Epidermal melanocyte (primary cell): ENCODE results near the gene RAB7B.
"Not testable (repeated sequence)": the region's sequence is repeated elsewhere in the genome, so short reads cannot be mapped to it uniquely, and the experiment has no call there.

Experiments
- DNase-seq: peaks from one replicate; pipeline ENCODE4 v3.0.0; 2011; ENCODE audit warnings: low spot score; ENCODE audit not compliant: insufficient read length

Gene RAB7B, protein sequence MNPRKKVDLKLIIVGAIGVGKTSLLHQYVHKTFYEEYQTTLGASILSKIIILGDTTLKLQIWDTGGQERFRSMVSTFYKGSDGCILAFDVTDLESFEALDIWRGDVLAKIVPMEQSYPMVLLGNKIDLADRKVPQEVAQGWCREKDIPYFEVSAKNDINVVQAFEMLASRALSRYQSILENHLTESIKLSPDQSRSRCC

DNA sequence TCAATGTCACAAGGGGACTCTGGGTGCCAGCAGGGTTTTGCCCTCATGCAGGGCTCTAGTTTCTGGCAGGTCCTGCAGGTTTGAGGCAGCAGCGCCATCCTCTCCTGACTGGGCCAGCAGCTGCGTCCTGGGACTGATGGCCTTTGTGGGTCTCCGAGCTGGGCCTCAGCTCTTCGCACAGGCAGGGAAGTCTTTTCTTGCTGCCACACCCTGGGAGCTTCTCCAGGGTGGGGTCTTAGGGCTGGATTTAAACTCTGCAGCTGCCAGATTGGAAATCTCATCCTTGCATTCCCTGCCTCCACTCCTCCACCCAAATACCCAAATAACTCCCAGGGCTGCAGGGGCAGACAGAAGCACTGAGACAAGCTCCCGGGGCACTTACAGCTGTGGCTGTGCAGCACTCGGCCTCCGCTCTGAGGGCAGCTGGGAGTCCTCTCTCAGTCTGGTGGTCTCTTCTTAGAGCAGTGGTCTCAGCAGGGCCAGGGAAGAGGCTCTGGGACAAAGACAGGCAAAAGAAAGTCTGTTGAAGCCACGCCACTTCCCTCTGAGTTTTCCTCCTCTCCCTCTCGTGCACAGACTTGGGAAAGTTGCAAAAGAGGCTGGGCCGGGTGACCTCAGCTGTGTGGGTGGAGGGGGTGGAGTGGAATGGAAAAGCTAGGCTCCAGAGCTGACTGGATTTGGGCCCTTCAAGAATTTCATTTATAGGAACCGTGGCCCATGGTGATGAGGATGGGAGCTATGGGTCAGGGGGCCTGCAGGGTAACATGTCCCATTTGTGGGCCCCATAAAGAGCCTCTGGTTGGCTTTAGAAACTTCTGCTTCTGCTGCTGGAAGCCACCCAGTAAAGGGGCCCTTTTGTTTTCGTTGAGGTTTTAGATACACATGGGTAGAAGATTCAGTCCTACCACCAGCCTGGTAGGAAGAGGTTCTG lies at the start of gene RAB7B:
RAB7B (minus strand) TSS at position 525 of the 931 bp plus-strand sequence. CDS start 9,260 bp downstream, outside the sequence.
- no peak for DNase-seq

DNA sequence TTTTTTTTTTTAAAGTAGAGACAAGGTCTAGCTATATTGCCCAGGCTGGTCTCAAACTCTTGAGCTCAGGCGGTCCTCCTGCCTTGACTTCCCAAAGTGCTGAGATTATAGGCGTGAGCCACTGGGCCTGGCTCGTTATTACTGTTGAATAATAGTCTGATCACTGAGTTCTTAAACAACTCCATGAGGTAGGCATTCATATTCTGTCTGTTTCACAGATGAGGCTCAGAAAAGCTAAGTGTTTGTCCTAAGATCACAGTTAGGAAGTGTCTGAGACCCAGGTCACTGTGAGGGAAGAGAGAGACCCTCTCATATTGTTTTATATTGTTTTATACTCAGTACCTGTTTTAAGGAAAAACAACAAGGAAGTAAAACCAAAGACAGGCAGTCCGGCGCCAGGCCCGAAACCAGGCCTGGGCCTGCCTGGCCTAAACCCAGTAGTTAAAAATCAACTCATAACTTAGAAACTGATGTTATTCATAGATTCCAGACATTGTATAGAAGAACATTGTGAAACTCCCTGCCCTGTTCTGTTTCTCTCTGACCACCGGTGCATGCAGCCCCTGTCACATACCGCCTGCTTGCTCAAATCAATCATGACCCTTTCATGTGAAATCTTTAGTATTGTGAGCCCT lies 49.2 kb upstream of the RAB7B start:
- not testable (repeated sequence) for DNase-seq

DNA sequence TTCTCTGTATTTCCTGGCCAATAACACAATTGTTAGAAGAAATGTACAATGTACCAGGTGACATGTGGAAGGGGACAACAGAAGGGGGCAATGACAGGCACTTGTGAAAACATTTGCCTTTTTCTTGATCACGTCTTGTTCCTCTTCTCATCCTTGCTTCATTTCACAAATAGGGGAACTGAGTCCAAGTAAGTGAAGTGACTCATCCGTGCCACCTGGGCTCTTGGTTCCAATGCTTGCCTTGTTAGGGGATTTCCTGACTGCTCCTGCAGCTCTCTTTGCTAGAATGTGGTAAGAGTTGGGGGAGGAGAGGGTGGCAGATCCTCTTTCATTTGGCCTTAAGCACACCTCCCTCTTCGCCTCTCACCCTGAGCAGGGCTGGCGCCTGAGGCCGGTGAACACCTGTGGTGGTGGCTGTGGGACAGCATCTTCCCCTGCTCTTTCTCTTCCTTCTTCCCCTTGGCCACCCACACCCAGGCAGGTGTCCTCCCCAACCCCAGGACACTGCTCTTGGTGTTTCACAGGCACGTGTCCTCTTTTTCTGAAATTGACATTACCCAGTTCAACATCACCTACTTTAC lies 47.5 kb upstream of the RAB7B start:
- no peak for DNase-seq

DNA sequence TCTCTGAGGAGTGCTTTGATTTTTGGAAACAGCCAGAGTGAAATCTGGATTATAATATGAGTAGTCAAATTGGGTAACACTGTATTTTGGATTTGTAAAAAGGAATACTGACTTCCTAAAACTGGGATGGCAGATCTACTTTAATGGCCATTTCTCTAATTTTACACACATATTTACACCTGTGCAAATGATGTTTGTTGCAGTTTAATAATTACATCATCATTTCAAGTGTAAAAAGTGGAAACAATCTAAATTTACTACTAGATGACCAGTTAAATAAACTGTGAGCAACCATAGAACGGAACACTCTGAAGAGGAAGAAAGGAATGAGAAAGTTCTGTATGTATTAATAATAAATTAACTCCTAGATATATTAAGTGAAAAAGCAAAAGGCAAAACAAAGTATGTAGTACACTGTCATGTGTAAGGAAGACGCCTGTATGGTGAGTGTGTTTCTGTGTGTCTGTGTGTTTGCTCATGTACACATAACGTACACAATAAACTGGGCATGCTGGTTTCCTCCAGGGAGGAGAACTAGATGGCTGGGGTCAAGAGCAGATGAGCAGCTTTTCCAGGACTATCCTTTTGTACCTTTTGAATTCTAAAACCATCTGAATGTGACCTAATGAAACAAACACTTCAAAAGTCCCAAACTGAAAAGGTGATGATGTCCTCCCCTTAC lies 46.9 kb upstream of the RAB7B start:
- DNase-seq = no peak

DNA sequence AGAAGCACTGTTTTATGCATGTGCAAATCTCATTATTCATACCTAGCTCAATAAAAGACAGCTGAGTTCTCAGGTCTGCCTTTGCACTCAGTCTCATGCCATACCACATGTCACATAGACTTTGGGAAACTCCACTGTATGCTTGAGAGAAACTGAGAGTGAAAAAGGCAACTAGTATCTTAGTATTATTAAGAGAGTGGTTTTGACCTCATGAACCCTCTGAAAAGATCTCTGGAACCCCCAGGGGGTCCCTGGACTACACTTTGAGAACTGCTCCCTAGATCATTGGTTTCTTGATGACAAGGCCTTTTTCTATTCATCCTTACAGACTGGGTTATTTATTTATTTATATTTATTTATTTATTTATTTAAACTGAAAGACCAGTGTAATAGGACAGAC lies 46.1 kb upstream of the RAB7B start:
- no peak for DNase-seq

DNA sequence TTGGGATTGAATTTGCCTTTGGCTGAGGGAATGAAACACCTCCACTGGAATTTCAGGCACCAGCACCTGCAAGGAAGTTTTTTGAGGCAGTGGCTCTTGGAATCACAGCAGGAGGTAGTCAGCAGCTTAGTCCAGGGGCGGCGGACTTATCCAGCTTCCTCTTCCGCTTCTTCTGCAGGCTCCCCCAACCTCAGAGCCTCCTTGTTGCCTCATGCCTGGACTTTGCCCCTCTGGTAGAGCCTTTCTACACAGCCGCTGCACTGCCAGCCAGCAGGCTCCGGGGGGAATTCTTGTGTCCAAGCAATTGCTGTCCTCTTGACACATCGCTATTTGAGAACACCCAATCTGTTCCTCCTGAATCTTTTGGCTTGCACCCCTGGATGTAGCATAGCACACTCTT lies 45.4 kb upstream of the RAB7B start:
- DNase-seq = no peak

DNA sequence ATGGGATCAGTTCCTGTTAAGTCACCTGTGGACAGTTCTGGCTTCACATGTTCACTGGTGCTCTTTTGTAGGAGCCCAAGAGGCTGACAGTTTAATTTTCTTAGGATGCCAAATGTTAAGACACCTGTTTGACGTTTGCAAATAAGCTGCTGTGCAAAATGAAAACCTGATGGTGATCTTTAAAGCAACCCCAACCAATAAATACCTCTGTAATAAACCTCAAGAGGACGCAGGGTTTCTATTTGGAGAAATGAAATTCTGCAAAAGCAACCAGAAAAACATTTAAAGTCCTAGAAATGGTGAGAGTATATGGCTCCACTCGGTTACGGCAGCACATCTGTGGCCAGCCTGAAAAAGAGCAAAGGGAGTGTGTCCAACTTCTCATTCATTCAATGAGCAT lies 44.1 kb upstream of the RAB7B start:
- no peak for DNase-seq

DNA sequence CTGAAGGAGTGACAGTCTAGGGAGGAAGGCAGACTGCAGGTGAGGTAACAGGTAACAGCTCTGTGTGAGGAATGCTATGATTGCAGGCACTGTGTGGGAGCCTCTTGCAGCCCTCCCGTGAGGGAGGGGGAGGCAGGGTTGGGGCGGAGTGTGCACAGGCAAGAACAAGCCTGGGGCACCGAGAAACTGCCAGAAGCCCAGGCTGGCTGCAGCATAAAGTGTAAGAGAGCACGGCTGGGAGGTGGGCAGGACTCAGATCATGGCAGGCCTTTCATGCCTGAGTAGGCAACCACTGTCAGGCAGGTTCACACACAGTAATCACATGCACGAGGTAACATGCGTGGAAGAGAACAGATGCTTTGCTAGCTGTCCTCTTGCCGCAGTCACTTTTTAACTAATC lies 38.4 kb upstream of the RAB7B start:
- DNase-seq = no peak

DNA sequence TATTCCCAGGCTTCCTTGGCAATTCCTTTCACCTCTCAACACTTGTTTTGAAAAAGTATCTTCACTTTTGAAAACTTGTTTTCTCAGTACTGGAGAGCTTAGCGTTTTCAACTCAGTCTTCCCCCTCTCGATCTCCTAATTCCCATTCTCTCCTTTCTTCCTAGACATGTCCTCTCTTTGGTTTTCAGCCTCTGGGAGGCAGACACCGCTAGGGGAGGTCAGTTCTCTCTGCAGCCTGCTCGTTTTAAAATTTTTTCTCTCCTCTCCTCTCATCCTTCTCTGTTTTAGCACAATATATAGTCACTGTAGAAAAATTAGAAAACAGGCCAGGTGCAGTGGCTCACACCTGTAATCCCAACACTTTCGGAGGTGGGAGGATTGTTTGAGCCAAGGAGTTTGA lies 37.1 kb upstream of the RAB7B start:
- no peak for DNase-seq

DNA sequence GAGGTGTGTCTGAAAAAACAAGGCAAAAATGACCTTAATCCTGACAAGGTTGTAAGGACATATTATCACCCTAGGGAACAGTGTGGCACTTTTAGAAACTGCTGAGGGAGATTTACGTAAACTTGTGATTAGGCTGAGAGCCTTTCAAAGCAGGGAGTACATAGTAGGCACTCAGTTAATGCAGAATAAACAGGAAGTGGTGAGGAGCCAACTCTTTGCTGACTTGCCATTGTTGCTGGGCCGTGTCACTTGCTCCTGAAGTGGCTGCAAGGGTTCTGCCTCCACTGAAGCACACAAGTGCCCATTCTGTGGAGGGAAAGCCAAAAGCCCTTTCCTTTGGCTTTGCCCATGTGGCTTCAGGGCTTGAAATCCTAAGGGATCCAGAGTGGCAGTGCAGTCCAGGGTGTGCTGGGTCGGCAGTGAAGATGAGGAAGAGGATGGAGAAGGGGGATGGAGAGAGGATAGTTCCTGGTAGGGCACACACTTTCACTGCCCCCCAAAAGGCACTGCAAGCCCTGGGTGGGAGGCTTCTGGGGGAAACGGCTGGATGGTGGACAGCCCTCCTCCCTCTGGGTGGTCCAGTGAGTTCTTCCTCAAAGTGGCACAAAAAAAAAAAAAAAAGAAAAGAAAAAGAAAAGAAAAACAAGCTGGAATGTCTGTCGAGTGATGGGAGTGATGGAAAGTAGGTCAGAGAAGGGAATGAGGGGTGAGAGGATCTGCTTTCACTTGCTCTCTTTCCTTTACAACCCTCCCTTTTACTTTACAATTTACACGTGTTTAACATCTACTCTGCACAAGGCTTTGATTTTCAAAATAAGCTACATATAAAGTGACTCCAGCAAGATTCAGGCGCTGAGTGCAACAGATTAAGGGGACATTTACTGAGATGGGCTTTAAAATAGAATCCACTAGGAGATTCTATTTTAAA lies 36.1 kb upstream of the RAB7B start:
- DNase-seq = no peak

DNA sequence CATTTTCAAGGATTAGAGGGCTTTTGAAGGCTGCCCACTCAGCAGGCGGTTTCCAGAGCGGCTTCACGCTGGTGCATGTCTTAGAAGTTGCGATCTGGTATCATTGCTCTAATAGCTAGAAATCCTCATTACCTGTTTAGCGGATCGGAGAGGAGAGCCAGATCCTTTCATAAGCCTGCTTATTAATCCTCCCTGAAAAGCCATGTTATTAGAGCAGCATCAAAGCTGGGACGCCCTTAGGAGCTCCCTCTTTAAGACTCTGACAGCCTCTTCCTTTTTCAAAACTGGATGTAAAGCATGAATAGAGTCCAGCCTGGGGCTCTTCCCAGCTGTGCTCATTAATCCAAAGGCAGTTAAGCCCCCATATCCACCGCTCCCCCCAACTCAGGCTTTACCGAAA lies 34.4 kb upstream of the RAB7B start:
- no peak for DNase-seq

DNA sequence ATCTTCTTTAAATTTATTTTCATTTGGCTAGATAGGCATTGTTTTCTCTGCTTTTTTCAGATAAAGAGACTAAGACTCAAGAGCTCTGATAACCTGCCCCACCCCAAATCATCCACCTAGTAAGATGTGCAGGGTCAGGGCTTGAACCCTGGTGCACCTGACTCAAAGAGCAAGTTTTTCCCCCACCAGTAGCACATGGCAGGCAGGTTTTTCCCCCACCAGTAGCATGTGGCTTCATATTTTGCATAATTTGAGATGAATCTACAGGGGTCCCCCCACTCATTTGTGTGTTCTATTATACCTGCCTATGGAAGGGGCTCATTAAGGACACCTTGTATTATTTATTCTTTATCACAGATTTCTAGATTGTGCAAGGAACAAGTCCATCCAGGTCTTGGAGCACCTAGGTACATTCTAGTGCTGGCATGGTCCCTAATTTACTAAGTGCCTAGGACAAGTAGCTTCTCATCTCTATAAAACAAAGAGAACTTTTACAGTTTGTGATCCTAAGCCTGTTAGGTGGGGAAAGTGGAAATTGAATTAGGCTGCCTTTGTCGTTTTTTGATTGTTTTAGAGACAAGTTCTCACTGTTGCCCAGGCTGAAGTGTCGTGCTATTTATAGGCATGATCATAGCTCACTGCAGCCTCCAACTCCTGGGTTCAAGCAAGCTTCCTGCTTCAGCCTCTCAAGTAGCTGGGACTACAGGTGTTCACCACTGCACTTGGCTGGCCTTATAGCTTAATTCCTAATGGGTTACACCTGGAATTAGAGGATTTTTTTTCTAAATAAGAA lies 33.7 kb upstream of the RAB7B start:
- no peak for DNase-seq

DNA sequence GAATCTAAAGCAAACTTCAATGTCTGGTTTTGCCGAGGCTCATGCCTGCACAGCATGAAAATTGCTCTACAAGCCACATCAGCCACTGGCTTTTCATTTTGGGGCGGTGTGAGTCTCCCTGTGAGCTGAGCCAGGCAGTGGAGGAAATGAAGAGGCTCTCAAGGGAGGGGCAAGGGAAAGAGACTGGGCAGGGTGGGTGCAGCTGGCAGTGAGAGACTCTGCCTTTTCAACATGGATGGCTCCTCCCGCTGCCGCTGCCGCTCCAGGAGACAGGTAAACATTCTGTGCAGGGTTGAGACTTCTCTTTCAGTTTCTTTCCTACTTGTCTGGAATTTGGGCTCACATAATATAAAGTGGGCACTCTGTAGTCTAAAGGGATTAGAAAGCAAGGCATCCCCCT lies 31.8 kb upstream of the RAB7B start:
- DNase-seq = no peak

DNA sequence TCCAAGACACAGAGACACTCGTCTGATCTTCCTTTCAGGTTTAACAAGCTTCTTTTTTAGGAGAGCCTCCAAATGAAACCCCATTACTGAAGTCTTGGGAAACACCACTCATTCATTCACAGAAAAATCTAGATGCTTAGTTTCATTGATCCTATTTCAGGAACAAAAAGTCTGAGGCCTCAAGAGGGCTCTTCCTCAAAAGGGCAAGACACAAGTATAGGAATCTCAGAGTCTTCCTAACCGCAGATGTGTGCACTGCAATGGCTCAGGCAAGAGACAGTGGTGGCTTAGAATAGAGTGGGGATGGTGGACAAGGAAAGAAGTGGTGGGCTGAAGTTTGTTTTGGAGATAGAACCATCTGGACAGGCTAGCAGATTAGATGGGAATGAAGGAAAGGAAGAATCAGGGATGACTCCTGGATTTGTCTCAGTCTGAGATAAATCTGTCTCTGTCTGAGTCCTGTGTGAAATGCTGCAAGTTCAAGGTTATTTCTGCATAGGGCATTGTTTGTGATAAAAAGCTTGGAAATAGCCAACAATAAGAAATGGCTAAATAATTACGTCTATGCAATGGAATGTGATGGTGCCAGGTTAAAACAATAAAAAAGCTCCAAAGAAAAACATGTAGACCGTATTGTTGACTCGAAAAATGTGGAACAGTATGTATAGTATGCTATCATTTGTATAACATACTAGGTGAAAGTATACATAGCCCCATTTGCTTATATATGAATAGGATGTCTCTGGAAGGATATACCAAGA lies 29.4 kb upstream of the RAB7B start:
- no peak for DNase-seq

DNA sequence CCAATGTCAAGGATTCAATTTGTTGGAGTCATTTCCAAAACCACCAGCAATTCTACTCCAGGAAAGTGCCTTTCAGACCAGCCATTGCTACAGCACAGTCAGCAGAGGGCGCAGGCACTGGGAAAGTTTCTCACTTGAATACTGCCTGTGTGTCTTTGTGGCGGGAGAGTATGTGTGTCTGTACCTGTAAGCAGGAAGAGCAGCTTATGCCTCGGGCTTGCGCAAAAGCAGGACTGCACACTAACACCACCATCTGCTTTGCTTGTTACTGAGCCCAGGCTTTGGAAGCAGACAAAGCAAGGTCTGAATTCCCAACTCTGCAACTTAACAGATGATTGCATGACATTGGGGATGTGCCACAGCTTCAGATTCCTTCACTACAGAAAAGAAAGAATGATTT lies 27.5 kb upstream of the RAB7B start:
- peak; percentile 42 for DNase-seq

DNA sequence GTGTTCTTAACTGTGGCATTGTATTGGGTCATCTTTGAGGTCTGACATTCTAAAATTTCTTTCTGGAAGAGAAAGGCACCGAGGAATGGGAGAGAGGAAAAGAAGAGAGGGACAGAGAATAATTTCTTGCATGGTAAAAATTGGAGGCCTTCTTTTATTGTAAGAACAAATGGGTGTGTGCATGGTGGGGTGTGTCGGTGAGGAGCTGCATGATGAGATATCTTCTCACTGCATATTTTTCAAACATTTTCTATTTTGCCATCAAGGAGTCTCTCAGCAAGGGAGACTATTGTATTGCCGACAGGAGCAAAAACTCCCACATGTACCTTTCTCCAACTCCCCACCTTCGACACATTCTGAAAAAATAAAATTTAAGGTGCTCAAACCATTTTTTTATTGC lies 27.0 kb upstream of the RAB7B start:
- DNase-seq = no peak

DNA sequence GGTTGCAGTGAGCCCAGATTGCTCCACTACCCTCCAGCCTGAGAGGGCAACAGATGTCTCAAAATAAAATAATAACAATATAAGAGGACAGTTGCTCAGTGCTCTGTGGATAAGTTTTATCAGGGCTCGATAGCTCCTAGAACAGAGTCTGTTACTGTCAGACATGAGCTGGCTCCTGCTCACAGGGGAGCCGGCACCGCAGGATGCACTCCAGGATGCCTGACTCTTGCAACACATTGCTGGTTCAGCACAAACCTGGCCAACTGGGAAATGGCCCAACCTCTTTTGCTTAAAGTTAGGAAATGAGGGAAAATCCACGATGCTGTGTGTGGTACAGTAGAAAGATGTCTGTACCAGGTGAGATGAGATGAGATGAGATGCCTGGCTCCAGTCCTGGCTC lies 26.3 kb upstream of the RAB7B start:
- DNase-seq = no peak

DNA sequence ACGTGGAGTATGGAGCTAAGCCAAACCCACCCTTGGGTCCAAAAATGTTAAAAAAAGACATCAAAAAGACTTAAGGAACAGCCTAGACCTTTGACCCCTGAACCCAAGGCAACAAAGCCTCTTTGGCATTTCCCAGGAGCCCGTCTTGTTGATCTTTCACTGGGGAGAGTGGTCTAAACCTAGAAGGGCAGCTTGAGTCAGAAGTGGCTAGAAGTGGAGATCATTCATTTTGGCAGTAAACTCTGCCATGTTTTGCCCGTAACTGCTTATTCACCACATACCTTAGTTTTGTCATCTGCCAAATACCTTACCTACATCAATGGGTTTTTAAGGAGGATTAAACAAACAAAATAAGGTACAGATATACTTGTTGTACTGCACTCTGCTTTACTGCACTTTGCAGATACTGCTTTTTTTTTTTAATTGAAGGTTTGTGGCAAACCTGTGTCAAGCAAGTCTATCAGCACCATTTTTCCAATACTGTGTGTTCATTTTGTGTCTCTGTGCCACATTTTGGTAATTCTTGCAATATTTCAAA lies 22.2 kb upstream of the RAB7B start:
- no peak for DNase-seq

DNA sequence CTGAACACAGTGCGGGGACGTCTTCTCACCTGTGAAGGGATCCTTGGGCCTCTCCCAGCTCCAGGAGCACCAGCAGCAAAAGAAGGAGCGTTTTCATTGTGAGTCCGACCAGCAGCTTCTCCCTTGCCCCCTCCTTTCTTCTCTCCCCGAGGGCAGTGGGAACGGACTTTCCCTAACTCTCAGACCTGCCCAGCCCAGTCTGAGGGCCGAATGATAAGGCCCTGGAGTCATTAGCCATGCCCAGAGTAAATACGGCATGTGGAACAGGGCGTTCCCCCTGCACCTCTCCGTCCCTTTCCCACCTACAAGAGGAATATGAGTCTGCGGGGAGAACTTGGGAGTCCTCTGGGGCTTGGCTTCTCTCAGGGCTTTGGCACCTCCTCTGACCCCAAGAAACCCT lies 20.5 kb upstream of the RAB7B start, which contains the start of gene CTSE:
CTSE (minus strand) TSS at position 201 of the 400 bp plus-strand sequence; CDS start at position 97, 104 bp downstream.
- DNase-seq = no peak
